C4-2B (cell line): ENCODE data around the gene MYEF2.
A peak's percentile ranks its signal among the peaks of the same experiment; 100 is the strongest.

Source experiments
- CTCF ChIP-seq: fragments of 450-650 bp; conservative IDR thresholded peaks from 2 replicates; pipeline ENCODE4 v1.5.1; 2017; ENCODE audit warnings: mild to moderate bottlenecking
- ZFX ChIP-seq: fragments of 450-650 bp; IDR thresholded peaks from 2 replicates; pipeline ENCODE4 v1.6.1; 2017

DNA sequence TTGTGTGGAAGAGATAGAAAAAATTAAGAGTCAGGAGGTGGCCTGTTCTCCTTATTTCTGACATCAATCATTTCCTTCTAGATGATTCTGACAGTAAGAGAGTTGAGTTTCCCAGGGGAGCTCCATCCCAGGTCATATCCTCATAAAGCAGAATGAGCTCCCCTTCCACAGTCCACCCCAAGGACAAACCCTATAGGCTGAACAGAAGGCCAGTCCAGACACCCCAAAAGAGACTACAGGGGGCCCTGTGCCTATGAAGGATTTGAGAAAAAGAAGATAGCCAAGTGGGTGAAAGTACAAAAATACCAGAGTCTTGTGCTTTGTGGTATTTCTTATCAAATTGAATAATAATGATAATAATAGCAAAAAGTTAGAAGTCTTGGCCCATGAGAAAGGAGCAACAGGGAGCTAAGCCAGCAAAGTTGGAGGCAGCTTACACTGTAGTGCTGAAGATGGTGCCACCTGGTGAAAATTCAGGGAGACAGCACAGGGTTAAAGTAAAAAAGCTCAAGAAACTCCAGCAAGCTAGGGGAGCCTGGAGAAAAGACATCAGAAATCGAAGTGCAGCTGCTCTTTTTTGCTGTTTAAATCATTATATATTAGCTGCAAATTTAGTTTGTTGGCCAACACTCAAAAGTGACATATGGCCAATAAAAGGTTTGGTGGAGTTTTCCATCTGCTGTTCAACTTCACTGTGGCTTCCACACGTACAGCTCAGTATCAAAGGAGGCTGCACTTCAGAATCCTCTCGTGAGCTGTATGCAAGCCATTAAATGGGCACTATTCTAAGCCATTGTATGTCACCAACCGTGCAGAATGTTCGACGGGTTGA, 93.1 kb downstream of the MYEF2 start:
- peak; percentile 82 for TF ChIP-seq CTCF
- TF ChIP-seq ZFX, result no peak
